ENCODE measurements around the gene ESRP2. TPM values are rescaled to one million over a fixed set of nuclear protein-coding genes. Genes with fewer than 3 reads are reported as not detected.

The ESRP2 gene
- total and polyA plus RNA-seq, 9 of the 15 experiments (the other 6 are each of a cell fraction or from before 2014, with no cell fraction given), result 0.05 to 0.15 (median 0.07) TPM; not detected in 6

DNA sequence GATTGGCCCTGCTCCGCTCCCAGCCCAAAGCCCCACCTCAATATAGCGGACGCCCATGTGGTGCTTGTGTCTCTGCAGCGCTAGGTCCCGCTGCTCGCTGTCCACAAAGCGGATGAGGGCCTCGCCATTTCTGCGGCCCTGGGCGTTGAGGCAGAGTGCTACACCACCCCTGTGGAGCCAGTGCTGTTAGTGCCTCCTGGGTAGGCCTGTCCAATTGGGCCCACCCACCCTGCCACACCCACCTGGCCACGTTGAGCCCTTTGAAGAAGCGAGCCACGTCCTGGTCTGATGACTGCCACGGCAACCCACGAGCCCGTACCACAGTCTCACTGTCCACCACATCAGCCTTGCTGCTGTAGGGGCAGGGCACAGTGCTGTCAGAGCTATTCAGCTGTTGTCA lies 3.6 kb downstream of the ESRP2 start:
- Histone ChIP-seq H3K9me1 (ENCODE audit: control insufficient read depth, insufficient read depth, low read length) (no peaks in the 10 kb centered on the region), H3K36me3 (ENCODE audit: control insufficient read depth, insufficient read depth, low read length) (peaks cover 45% of the 10 kb centered on the region; the same call in 2 of the 3 replicates), H3K79me2 (ENCODE audit: control insufficient read depth, insufficient read depth, low read length) (no peaks in the 10 kb centered on the region; the same call in 2 of the 3 replicates), H3K9me3 (replicated peaks; ENCODE audit: control insufficient read depth, insufficient read depth, low read depth, low read length) (peaks cover 3% of the 10 kb centered on the region; the same call in 1 of the 2 replicates), H3K4me3 (no peak overlapping the region), H2AFZ (ENCODE audit: low read depth, low read length) (no peak overlapping the region), H3K4me1 (replicated peaks in 1 of 2; ENCODE audit: control insufficient read depth in 2 of 2, insufficient read depth in 2 of 2, low read length in 2 of 2) (peaks cover 0 to 13% of the 10 kb centered on the region in 2 experiments; a peak in 1 of 5 replicates), H3K27ac (ENCODE audit: extremely low read depth, low read depth, low read length) (no peak overlapping the region), H3K9ac (ENCODE audit: insufficient read depth in 1 of 2, low read depth in 2 of 2, low read length in 2 of 2) (peak overlapping the region in 1 of 2 experiments; percentile 19; a peak in 1 of 4 replicates), H3K4me2 (ENCODE audit: insufficient read depth, low read length) (no peak overlapping the region), H3K27me3 (ENCODE audit: control insufficient read depth in 2 of 2, insufficient read depth in 2 of 2, low read length in 2 of 2) (no peaks in the 10 kb centered on the region), H4K20me1 (replicated peaks; ENCODE audit: control insufficient read depth, insufficient read depth, low read length) (no peaks in the 10 kb centered on the region; the same call in 1 of the 2 replicates)
- 86% methylated on average over 15 of the region's 16 CpGs for WGBS (ENCODE audit: insufficient coverage, low coverage, missing lambda C conversion rate)
- FAIRE-seq, result no peak
- intact Hi-C loops (cut with micrococcal nuclease), result no loop called here
- in situ Hi-C loops (cut with MboI), result no loop called here
- ChIA-PET POLR2A (interaction anchor here (0.5 to 0.6 kb wide), 2 partner anchors 14 to 52 kb away, joined by 3 read pairs; no protein-coding TSS in a partner anchor), CTCF (ENCODE audit: low intra/inter-chr PET ratio) (no interaction called here)
- DNase-seq (ENCODE audit: extremely low read depth in 1 of 4, low spot score in 3 of 4), result no peak
- ATAC-seq, result no peak
- no TSS peak for BruUV-seq (replicated peaks)
- TF ChIP-seq, protein P1, sequence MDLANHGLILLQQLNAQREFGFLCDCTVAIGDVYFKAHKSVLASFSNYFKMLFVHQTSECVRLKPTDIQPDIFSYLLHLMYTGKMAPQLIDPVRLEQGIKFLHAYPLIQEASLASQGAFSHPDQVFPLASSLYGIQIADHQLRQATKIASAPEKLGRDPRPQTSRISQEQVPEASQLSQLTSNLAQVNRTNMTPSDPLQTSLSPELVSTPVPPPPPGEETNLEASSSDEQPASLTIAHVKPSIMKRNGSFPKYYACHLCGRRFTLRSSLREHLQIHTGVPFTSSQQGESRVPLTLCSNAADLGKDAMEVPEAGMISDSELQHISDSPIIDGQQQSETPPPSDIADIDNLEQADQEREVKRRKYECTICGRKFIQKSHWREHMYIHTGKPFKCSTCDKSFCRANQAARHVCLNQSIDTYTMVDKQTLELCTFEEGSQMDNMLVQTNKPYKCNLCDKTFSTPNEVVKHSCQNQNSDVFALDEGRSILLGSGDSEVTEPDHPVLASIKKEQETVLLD (IDR thresholded peaks at IDR 0.05), result no peak
- TF ChIP-seq SUPT5H (IDR thresholded peaks at IDR 0.05) (peak; percentile 30; the same call in 1 of the 2 replicates), ZNF280B (CRISPR knock-in tag; IDR thresholded peaks at IDR 0.05) (no peak), NEUROD1 (IDR thresholded peaks at IDR 0.05; ENCODE audit: borderline replicate concordance, low read depth, low read length, partially characterized antibody) (no peak), CHD2 (IDR thresholded peaks at IDR 0.05; ENCODE audit: low read depth, low read length) (no peak), ZNF766 (CRISPR knock-in tag; conservative IDR thresholded peaks at IDR 0.05) (no peak), KDM2B (CRISPR knock-in tag; IDR thresholded peaks at IDR 0.05) (no peak), E4F1 (CRISPR knock-in tag; IDR thresholded peaks at IDR 0.05; ENCODE audit: borderline replicate concordance) (no peak), PYGO2 (tag; IDR thresholded peaks at IDR 0.05) (no peak), ZNF778 (CRISPR knock-in tag; IDR thresholded peaks at IDR 0.05) (no peak), PML (IDR thresholded peaks at IDR 0.05; ENCODE audit: low read length) (no peak), SMARCE1 (IDR thresholded peaks at IDR 0.05) (no peak), YBX1 (IDR thresholded peaks at IDR 0.05) (no peak), NFXL1 (CRISPR knock-in tag; IDR thresholded peaks at IDR 0.05) (no peak), PRDM10 (IDR thresholded peaks at IDR 0.05; ENCODE audit: partially characterized antibody) (no peak)

All from K562 (cell line).